T-cell (primary cell): ENCODE measurements around the gene ENTPD6. TPM values are rescaled to one million over a fixed set of nuclear protein-coding genes. Genes with fewer than 3 reads are reported as not detected.
"Not testable (repeated sequence)": the region's sequence is repeated elsewhere in the genome, so short reads cannot be mapped to it uniquely, and the experiment has no call there.

ENCODE experiments used
- ATAC-seq, 4 experiments: fragments of 200-7000 bp in 3 of 4; fragments of 150-1000 bp in 1 of 4; cut with Tn5 transposase; replicated peaks in 1 of 4; 1 replicate in 3 of 4; 2 replicates in 1 of 4; pipeline ENCODE4 v1.10.0; 2021; ENCODE audit warnings: moderate library complexity in 3 of 4, mild to moderate bottlenecking in 2 of 4, moderate number of reproducible peaks in 1 of 4
- CTCF ChIA-PET, 2 donors: fragments of 300-600 bp; sonication (Branson Sonifier 250); formaldehyde crosslinking; loops; one replicate each; lab custom pipeline; 2022; ENCODE audit warnings: antibody characterized with exemption in 2 of 2; lab: Charles Lee
- POLR2A ChIA-PET, 2 donors: fragments of 300-600 bp; sonication (Branson Sonifier 250); formaldehyde crosslinking; loops; one replicate each; lab custom pipeline; 2022; ENCODE audit warnings: antibody characterized with exemption in 2 of 2; lab: Charles Lee
- DNase-seq, 35 experiments: peaks; one replicate each; pipeline versions ENCODE4 v3.0.0 to v3.0.0-alpha.2; 2013 to 2023
- H3K27ac ChIP-seq: one replicate; pipeline ENCODE4 v1.5.1; 2013; ENCODE audit warnings: low read length
- H3K27me3 ChIP-seq, 2 experiments: replicated peaks in 1 of 2; 1 replicate in 1 of 2; 2 replicates in 1 of 2; pipeline versions ENCODE4 v1.6.1 to v1.7.0; 2013; ENCODE audit warnings: low read length in 1 of 2, mixed read lengths in 1 of 2; ENCODE audit not compliant: control insufficient read depth in 2 of 2, insufficient read depth in 2 of 2; ENCODE audit errors: extremely low read depth in 1 of 2
- H3K36me3 ChIP-seq, 2 donors: 1 replicate in 1 of 2; 2 replicates in 1 of 2; pipeline versions ENCODE4 v1.6.1 to v1.7.0; 2013; ENCODE audit warnings: low read length in 1 of 2; ENCODE audit not compliant: control insufficient read depth in 2 of 2, insufficient read depth in 1 of 2; ENCODE audit errors: extremely low read depth in 1 of 2
- H3K4me1 ChIP-seq, 2 experiments: 1 replicate in 1 of 2; 2 replicates in 1 of 2; pipeline versions ENCODE4 v1.6.1 to v1.7.0; 2013; ENCODE audit warnings: low read length in 2 of 2, mixed read lengths in 1 of 2; ENCODE audit not compliant: insufficient read depth in 2 of 2, control insufficient read depth in 1 of 2; ENCODE audit errors: extremely low read depth in 1 of 2
- H3K4me3 ChIP-seq, 2 donors: 1 replicate in 1 of 2; 2 replicates in 1 of 2; pipeline versions ENCODE4 v1.5.1 to v1.7.0; 2013; ENCODE audit warnings: mild to moderate bottlenecking in 2 of 2, low read length in 1 of 2, moderate library complexity in 1 of 2; ENCODE audit not compliant: control insufficient read depth in 1 of 2; ENCODE audit errors: extremely low read depth in 1 of 2
- H3K9me3 ChIP-seq: 2 replicates; pipeline ENCODE4 v1.7.0; 2013
- H3K27ac Mint-ChIP-seq, 2 donors: one replicate each; pipeline ENCODE4 v1.8.0; 2020 to 2021; ENCODE audit warnings: mild to moderate bottlenecking in 2 of 2, mixed read lengths in 2 of 2
- H3K27me3 Mint-ChIP-seq, 2 donors: one replicate each; pipeline ENCODE4 v1.8.0; 2021 to 2022; ENCODE audit warnings: mixed read lengths in 2 of 2
- H3K36me3 Mint-ChIP-seq: one replicate; pipeline ENCODE4 v1.8.0; 2021; ENCODE audit warnings: mixed read lengths
- H3K4me1 Mint-ChIP-seq, 3 donors: one replicate each; pipeline ENCODE4 v1.8.0; 2020 to 2022; ENCODE audit warnings: mixed read lengths in 3 of 3, mild to moderate bottlenecking in 1 of 3
- H3K4me3 Mint-ChIP-seq, 3 donors: one replicate each; pipeline ENCODE4 v1.8.0; 2020 to 2022; ENCODE audit warnings: mild to moderate bottlenecking in 3 of 3, mixed read lengths in 3 of 3, moderate library complexity in 3 of 3
- H3K9me3 Mint-ChIP-seq, 3 donors: one replicate each; pipeline ENCODE4 v1.8.0; 2020 to 2022; ENCODE audit warnings: mixed read lengths in 3 of 3
- WGBS: methylation state at CpG from one replicate; pipeline ENCODE4 v1.1.5; 2013; ENCODE audit warnings: missing lambda C conversion rate; ENCODE audit not compliant: insufficient coverage; 5-methylcytosine and 5-hydroxymethylcytosine counted together
- total RNA-seq, 35 experiments: library from RNA in 6 of 35; stranded (reverse) in 6 of 35; fragments of 120-200 nt in 1 of 35; gene quantifications; one replicate each; pipeline versions ENCODE4 v1.2.1 to v1.2.4 and lab custom pipeline; 2013 to 2026

ENTPD6 gene
- total RNA-seq, 5 donors from 2014 or later (not counting 1 experiment from before 2014, with no cell fraction given) = 80.5 to 102 (median 90.9) TPM

- POLR2A ChIA-PET = interaction anchor here in 1 of 2 donors (1.6 kb wide), 1 partner anchor 184 kb away, joined by 3 read pairs; no protein-coding TSS in a partner anchor
Observed at GRCh38 chr20:25179439-25180089, 15.9 kb upstream of the ENTPD6 start.

GRCh38 chr20:25184391-25184790, 11.1 kb upstream of the ENTPD6 start:
- H3K4me3 Mint-ChIP-seq, DNase-seq, H3K9me3 ChIP-seq, H3K27ac Mint-ChIP-seq, ATAC-seq, H3K27ac ChIP-seq, H3K36me3 ChIP-seq, H3K4me1 ChIP-seq, H3K4me1 Mint-ChIP-seq, POLR2A ChIA-PET, H3K4me3 ChIP-seq: not testable (repeated sequence)
- Mint-ChIP-seq H3K9me3 (peaks cover 0 to 15% (median 7%) of the 10 kb centered on the region in 3 donors), H3K27me3 (peaks cover 42 to 54% of the 10 kb centered on the region in 2 donors), H3K36me3 (peaks cover 13% of the 10 kb centered on the region)
- CTCF ChIA-PET = interaction anchor here in 1 of 2 donors (0.7 kb wide), 1 partner anchor 120 kb away, joined by 3 read pairs; no protein-coding TSS in a partner anchor
- no CpG with 5 or more reads among the region's 1 CpG for WGBS
- H3K27me3 ChIP-seq = peaks cover 0 to 25% of the 10 kb centered on the region in 2 experiments

More at GRCh38 chr20:25179439-25180089, 15.9 kb upstream of the ENTPD6 start:
- Mint-ChIP-seq H3K36me3 (peaks cover 10% of the 10 kb centered on the region), H3K9me3 (peaks cover 0 to 15% (median 7%) of the 10 kb centered on the region in 3 donors), H3K4me3 (no peak overlapping the region), H3K27ac (no peak overlapping the region), H3K27me3 (peaks cover 11 to 15% of the 10 kb centered on the region in 2 donors), H3K4me1 (no peaks in the 10 kb centered on the region)
- Histone ChIP-seq H3K9me3 (no peaks in the 10 kb centered on the region), H3K4me1 (no peaks in the 10 kb centered on the region), H3K4me3 (no peak overlapping the region), H3K27ac (no peak overlapping the region), H3K36me3 (no peaks in the 10 kb centered on the region), H3K27me3 (peaks cover 0 to 3% of the 10 kb centered on the region in 2 experiments)
- ATAC-seq = no peak
- 72% methylated on average over 12 of the region's 15 CpGs for WGBS
- CTCF ChIA-PET = interaction anchor here in 1 of 2 donors (0.6 kb wide), 1 partner anchor 27 kb away, joined by 3 read pairs; no protein-coding TSS in a partner anchor
- no peak for DNase-seq

- Mint-ChIP-seq H3K4me3 (no peak overlapping the region), H3K36me3 (peaks cover 13% of the 10 kb centered on the region), H3K27me3 (peaks cover 45 to 59% of the 10 kb centered on the region in 2 donors), H3K9me3 (peaks cover 0 to 15% (median 7%) of the 10 kb centered on the region in 3 donors), H3K4me1 (no peaks in the 10 kb centered on the region), H3K27ac (no peak overlapping the region)
- DNase-seq (no peak), ATAC-seq (no peak)
- 90% methylated on average over 3 of the region's 3 CpGs for WGBS
- H3K27ac ChIP-seq = no peak overlapping the region
- no peaks in the 10 kb centered on the region for H3K9me3 ChIP-seq
- CTCF ChIA-PET = no interaction called here
- H3K4me3 ChIP-seq = no peak overlapping the region
- H3K36me3 ChIP-seq = no peaks in the 10 kb centered on the region
- no peaks in the 10 kb centered on the region for H3K4me1 ChIP-seq
- peaks cover 0 to 26% of the 10 kb centered on the region in 2 experiments for H3K27me3 ChIP-seq
- POLR2A ChIA-PET = no interaction called here
Observed at GRCh38 chr20:25187220-25187619, 8.3 kb upstream of the ENTPD6 start.

GRCh38 chr20:25187635-25188034, 7.9 kb upstream of the ENTPD6 start:
- POLR2A ChIA-PET = interaction anchor here in 1 of 2 donors (0.7 kb wide), 1 partner anchor 184 kb away, joined by 3 read pairs; no protein-coding TSS in a partner anchor
- Mint-ChIP-seq H3K9me3 (peaks cover 0 to 11% (median 7%) of the 10 kb centered on the region in 3 donors), H3K4me1 (no peaks in the 10 kb centered on the region)

GRCh38 chr20:25188218-25188617, 7.3 kb upstream of the ENTPD6 start:
- H3K9me3 ChIP-seq = no peaks in the 10 kb centered on the region
- Mint-ChIP-seq H3K27me3 (peaks cover 45 to 57% of the 10 kb centered on the region in 2 donors), H3K4me1 (no peaks in the 10 kb centered on the region), H3K36me3 (peaks cover 11% of the 10 kb centered on the region), H3K9me3 (peaks cover 0 to 10% (median 7%) of the 10 kb centered on the region in 3 donors), H3K27ac (no peak overlapping the region), H3K4me3 (no peak overlapping the region)
- WGBS = no CpG with 5 or more reads among the region's 1 CpG
- CTCF ChIA-PET = no interaction called here
- no peak overlapping the region for H3K27ac ChIP-seq
- no peak for DNase-seq
- no peak for ATAC-seq
- no peaks in the 10 kb centered on the region for H3K4me1 ChIP-seq
- H3K36me3 ChIP-seq = no peaks in the 10 kb centered on the region
- H3K4me3 ChIP-seq = no peak overlapping the region
- POLR2A ChIA-PET = interaction anchor here in 1 of 2 donors (0.7 kb wide), 1 partner anchor 184 kb away, joined by 3 read pairs; no protein-coding TSS in a partner anchor
- H3K27me3 ChIP-seq = peaks cover 0 to 26% of the 10 kb centered on the region in 2 experiments

More at GRCh38 chr20:25187635-25188034, 7.9 kb upstream of the ENTPD6 start:
- Histone ChIP-seq H3K36me3 (no peaks in the 10 kb centered on the region), H3K9me3 (no peaks in the 10 kb centered on the region), H3K4me1 (no peaks in the 10 kb centered on the region), H3K4me3 (no peak overlapping the region), H3K27me3 (peaks cover 0 to 26% of the 10 kb centered on the region in 2 experiments), H3K27ac (no peak overlapping the region)
- ATAC-seq (no peak), DNase-seq (no peak)
- Mint-ChIP-seq H3K27ac (no peak overlapping the region), H3K27me3 (peaks cover 45 to 57% of the 10 kb centered on the region in 2 donors), H3K36me3 (peaks cover 11% of the 10 kb centered on the region), H3K4me3 (no peak overlapping the region)
- CTCF ChIA-PET = no interaction called here
- 50% methylated on average over 1 of the region's 7 CpGs for WGBS

GRCh38 chr20:25191051-25191450, 4.5 kb upstream of the ENTPD6 start:
- no peaks in the 10 kb centered on the region for H3K9me3 Mint-ChIP-seq
- POLR2A ChIA-PET = no interaction called here
- H3K27ac Mint-ChIP-seq = no peak overlapping the region
- peaks cover 3 to 10% (median 5%) of the 10 kb centered on the region in 3 donors for H3K4me1 Mint-ChIP-seq
- ATAC-seq (no peak), DNase-seq (no peak)
- H3K27me3 Mint-ChIP-seq = peaks cover 20 to 33% of the 10 kb centered on the region in 2 donors
- no CpG with 5 or more reads among the region's 1 CpG for WGBS
- H3K36me3 Mint-ChIP-seq = no peaks in the 10 kb centered on the region
- Histone ChIP-seq H3K4me3 (no peak overlapping the region), H3K9me3 (no peaks in the 10 kb centered on the region), H3K36me3 (no peaks in the 10 kb centered on the region), H3K4me1 (peaks cover 2 to 15% of the 10 kb centered on the region in 2 experiments), H3K27me3 (peaks cover 0 to 24% of the 10 kb centered on the region in 2 experiments), H3K27ac (no peak overlapping the region)
- CTCF ChIA-PET = no interaction called here
- H3K4me3 Mint-ChIP-seq = no peak overlapping the region
